H9 (cell line): ENCODE results near the gene LIF. TPM values are rescaled to one million over a fixed set of nuclear protein-coding genes. Genes with fewer than 3 reads are reported as not detected.

Experiments used
- DNase-seq: peaks from one replicate; pipeline ENCODE4 v3.0.0-alpha.2; 2017
- H2AFZ ChIP-seq: one replicate; pipeline ENCODE4 v1.6.1; 2013; ENCODE audit warnings: mild to moderate bottlenecking, low read length, control low read depth, moderate library complexity
- H2AK5ac ChIP-seq: 2 replicates; pipeline ENCODE4 v1.6.1; 2013; ENCODE audit warnings: low read length, control low read depth, mixed read lengths; ENCODE audit not compliant: insufficient read length
- H2BK120ac ChIP-seq: one replicate; pipeline ENCODE4 v1.6.1; 2013; ENCODE audit warnings: low read depth, mild to moderate bottlenecking, low read length, control low read depth, inconsistent platforms; ENCODE audit not compliant: poor library complexity, severe bottlenecking
- H2BK12ac ChIP-seq: 2 replicates; pipeline ENCODE4 v1.6.1; 2013; ENCODE audit warnings: low read length, control low read depth, mixed read lengths, low read depth; ENCODE audit not compliant: insufficient read length
- H2BK15ac ChIP-seq: 2 replicates; pipeline ENCODE4 v1.6.1; 2013; ENCODE audit warnings: low read depth, low read length, control low read depth
- H2BK20ac ChIP-seq: one replicate; pipeline ENCODE4 v1.6.1; 2013; ENCODE audit warnings: low read depth, mild to moderate bottlenecking, low read length, control low read depth, inconsistent platforms; ENCODE audit not compliant: poor library complexity, severe bottlenecking
- H2BK5ac ChIP-seq: 2 replicates; pipeline ENCODE4 v1.6.1; 2013; ENCODE audit warnings: low read length, control low read depth, mixed read lengths; ENCODE audit not compliant: insufficient read length
- H3K14ac ChIP-seq: 2 replicates; pipeline ENCODE4 v1.6.1; 2013; ENCODE audit warnings: low read length, control low read depth; ENCODE audit not compliant: insufficient read depth
- H3K18ac ChIP-seq: 2 replicates; pipeline ENCODE4 v1.6.1; 2013; ENCODE audit warnings: low read depth, mild to moderate bottlenecking, mixed read lengths, low read length, control low read depth; ENCODE audit not compliant: insufficient read length
- H3K23ac ChIP-seq: 2 replicates; pipeline ENCODE4 v1.6.1; 2013; ENCODE audit warnings: low read length, control low read depth, mixed read lengths, low read depth; ENCODE audit not compliant: insufficient read length
- H3K23me2 ChIP-seq: 2 replicates; pipeline ENCODE4 v1.6.1; 2013; ENCODE audit warnings: low read depth, mild to moderate bottlenecking, mixed read lengths, low read length, control low read depth; ENCODE audit not compliant: insufficient read length, poor library complexity, severe bottlenecking
- H3K27ac ChIP-seq: 2 replicates; pipeline ENCODE4 v1.5.1; 2013; ENCODE audit warnings: low read length, control low read depth, mixed read lengths, low read depth; ENCODE audit not compliant: insufficient read length
- H3K27me3 ChIP-seq: 2 replicates; pipeline ENCODE4 v1.6.1; 2013; ENCODE audit warnings: low read length, control low read depth, inconsistent platforms; ENCODE audit not compliant: insufficient read depth
- H3K4ac ChIP-seq: 2 replicates; pipeline ENCODE4 v1.6.1; 2013; ENCODE audit warnings: low read depth, mild to moderate bottlenecking, control low read depth, inconsistent platforms, low read length, moderate library complexity
- H3K4me1 ChIP-seq: 2 replicates; pipeline ENCODE4 v1.6.1; 2013; ENCODE audit warnings: low read length, control low read depth, inconsistent platforms; ENCODE audit not compliant: insufficient read depth
- H3K4me2 ChIP-seq: 2 replicates; pipeline ENCODE4 v1.6.1; 2013; ENCODE audit warnings: low read length, control low read depth, mixed read lengths; ENCODE audit not compliant: insufficient read length, insufficient read depth
- H3K56ac ChIP-seq: 2 replicates; pipeline ENCODE4 v1.6.1; 2013; ENCODE audit warnings: low read depth, mild to moderate bottlenecking, mixed read lengths, low read length, control low read depth; ENCODE audit not compliant: insufficient read length
- H3K79me1 ChIP-seq: 2 replicates; pipeline ENCODE4 v1.6.1; 2013; ENCODE audit warnings: low read depth, mild to moderate bottlenecking, moderate library complexity, low read length, control low read depth, inconsistent platforms; ENCODE audit not compliant: insufficient read depth, poor library complexity, severe bottlenecking
- H3K79me2 ChIP-seq: 2 replicates; pipeline ENCODE4 v1.6.1; 2013; ENCODE audit warnings: low read length, control low read depth, inconsistent platforms; ENCODE audit not compliant: insufficient read depth
- H3K9ac ChIP-seq: 2 replicates; pipeline ENCODE4 v1.6.1; 2013; ENCODE audit warnings: low read length, control low read depth, mixed read lengths; ENCODE audit not compliant: insufficient read length; ENCODE audit errors: extremely low read depth
- H3K9me3 ChIP-seq: one replicate; pipeline ENCODE4 v1.6.1; 2013; ENCODE audit warnings: low read depth, low read length, inconsistent platforms; ENCODE audit not compliant: control insufficient read depth
- H3T11ph ChIP-seq: one replicate; pipeline ENCODE4 v1.6.1; 2013; ENCODE audit warnings: mild to moderate bottlenecking, low read length, control low read depth, inconsistent platforms
- H4K20me1 ChIP-seq: one replicate; pipeline ENCODE4 v1.6.1; 2013; ENCODE audit not compliant: control insufficient read depth, insufficient read length, insufficient read depth
- H4K5ac ChIP-seq: 2 replicates; pipeline ENCODE4 v1.6.1; 2013; ENCODE audit warnings: low read depth, mild to moderate bottlenecking, mixed read lengths, low read length, control low read depth; ENCODE audit not compliant: insufficient read length
- H4K8ac ChIP-seq: replicated peaks from 2 replicates; pipeline ENCODE4 v1.6.1; 2013; ENCODE audit warnings: low read length, control low read depth, mixed read lengths, low read depth; ENCODE audit not compliant: insufficient read length
- H4K91ac ChIP-seq: 2 replicates; pipeline ENCODE4 v1.6.1; 2013; ENCODE audit warnings: low read depth, mild to moderate bottlenecking, moderate library complexity, mixed read lengths, low read length, control low read depth; ENCODE audit not compliant: insufficient read length
- H3K27ac Mint-ChIP-seq, 3 experiments: 2 replicates in 2 of 3; 3 replicates in 1 of 3; pipeline ENCODE4 v1.8.0; 2020 to 2021; ENCODE audit warnings: mixed read lengths in 3 of 3, mild to moderate bottlenecking in 1 of 3, moderate library complexity in 1 of 3
- H3K27me3 Mint-ChIP-seq: 2 replicates; pipeline ENCODE4 v1.8.0; 2021; ENCODE audit warnings: low read depth, mild to moderate bottlenecking, moderate library complexity, mixed read lengths
- H3K36me3 Mint-ChIP-seq, 3 experiments: 2 replicates in 2 of 3; 3 replicates in 1 of 3; pipeline ENCODE4 v1.8.0; 2020 to 2021; ENCODE audit warnings: low read depth in 3 of 3, mixed read lengths in 3 of 3; ENCODE audit not compliant: insufficient read depth in 1 of 3
- H3K4me1 Mint-ChIP-seq, 2 experiments: 2 replicates each; pipeline ENCODE4 v1.8.0; 2020; ENCODE audit warnings: mixed read lengths in 2 of 2
- H3K4me3 Mint-ChIP-seq, 2 experiments: 2 replicates in 1 of 2; 3 replicates in 1 of 2; pipeline ENCODE4 v1.8.0; 2020 to 2021; ENCODE audit warnings: mild to moderate bottlenecking in 2 of 2, mixed read lengths in 2 of 2, moderate library complexity in 1 of 2
- H3K9me3 Mint-ChIP-seq, 2 experiments: 2 replicates in 1 of 2; 3 replicates in 1 of 2; pipeline ENCODE4 v1.8.0; 2020; ENCODE audit warnings: mild to moderate bottlenecking in 2 of 2, mixed read lengths in 2 of 2, moderate library complexity in 1 of 2
- CTCF ChIP-seq: fragments of 200-600 bp; sonication (generic); conservative IDR thresholded peaks from 3 replicates; pipeline ENCODE4 v1.8.0; 2021; ENCODE audit warnings: antibody characterized with exemption, mild to moderate bottlenecking
- WGBS: extraction: QIAGEN DNeasy Blood & Tissue Kit; methylation state at CpG from one replicate; pipeline ENCODE4 v1.1.7; 2013; ENCODE audit warnings: missing lambda C conversion rate, low lambda C conversion rate, mixed read lengths; ENCODE audit not compliant: insufficient read length; ENCODE audit errors: extremely low coverage; 5-methylcytosine and 5-hydroxymethylcytosine counted together
- total RNA-seq: library from RNA; stranded (reverse); gene quantifications from 2 replicates; pipeline ENCODE4 v1.2.1, GENCODE V29; 2021

LIF gene
- total RNA-seq, 1 experiment from 2014 or later, result 6.1 TPM

GRCh38 chr22:30280505-30280904 is 33.9 kb upstream of the LIF start:
- Histone ChIP-seq H3K9ac (no peak overlapping the region), H3K4me2 (no peak overlapping the region), H3K4ac (no peak overlapping the region), H4K8ac (no peak overlapping the region), H3K79me2 (no peaks in the 10 kb centered on the region), H3K56ac (no peak overlapping the region), H2BK120ac (no peak overlapping the region), H2BK12ac (no peak overlapping the region), H3K23me2 (no peaks in the 10 kb centered on the region), H3K27ac (no peak overlapping the region), H2BK5ac (no peak overlapping the region), H3K27me3 (no peaks in the 10 kb centered on the region), H4K5ac (no peak overlapping the region), H2BK20ac (no peak overlapping the region), H3K79me1 (no peaks in the 10 kb centered on the region), H2AFZ (no peak overlapping the region), H3K14ac (no peak overlapping the region), H4K20me1 (no peaks in the 10 kb centered on the region), H3K4me1 (no peaks in the 10 kb centered on the region; the same call in 1 of the 2 replicates), H3T11ph (no peak overlapping the region), H2AK5ac (no peak overlapping the region), H2BK15ac (no peak overlapping the region), H3K23ac (no peak overlapping the region), H4K91ac (no peak overlapping the region), H3K18ac (no peak overlapping the region), H3K9me3 (no peaks in the 10 kb centered on the region)
- Mint-ChIP-seq H3K4me3 (no peak overlapping the region), H3K36me3 (no peaks in the 10 kb centered on the region), H3K27me3 (peaks cover 5% of the 10 kb centered on the region), H3K4me1 (peaks cover 9 to 15% of the 10 kb centered on the region in 2 experiments), H3K27ac (no peak overlapping the region), H3K9me3 (no peaks in the 10 kb centered on the region)
- DNase-seq, result no peak
- no peak for TF ChIP-seq CTCF
- WGBS, result no CpG with 5 or more reads among the region's 8 CpGs
